Tongue (tissue), 2 donors: Measurements from ENCODE around the gene KDELR1. TPM values are rescaled to one million over a fixed set of nuclear protein-coding genes. Genes with fewer than 3 reads are reported as not detected.
"Not testable (repeated sequence)": the region's sequence is repeated elsewhere in the genome, so short reads cannot be mapped to it uniquely, and the experiment has no call there.

Source experiments
- DNase-seq: peaks from one replicate; pipeline ENCODE4 v3.0.0-alpha.2; 2015
- total RNA-seq: library from RNA; depleted of rRNA; stranded (reverse); fragments of >200 nt; gene quantifications from one replicate; pipeline ENCODE4 v1.2.3, GENCODE V29; 2014

Gene KDELR1
- total RNA-seq, 1 donor from 2014 or later: 54.1 TPM

GRCh38 chr19:48397263-48398101 is 6.1 kb upstream of the KDELR1 start:
- no peak for DNase-seq

DNA sequence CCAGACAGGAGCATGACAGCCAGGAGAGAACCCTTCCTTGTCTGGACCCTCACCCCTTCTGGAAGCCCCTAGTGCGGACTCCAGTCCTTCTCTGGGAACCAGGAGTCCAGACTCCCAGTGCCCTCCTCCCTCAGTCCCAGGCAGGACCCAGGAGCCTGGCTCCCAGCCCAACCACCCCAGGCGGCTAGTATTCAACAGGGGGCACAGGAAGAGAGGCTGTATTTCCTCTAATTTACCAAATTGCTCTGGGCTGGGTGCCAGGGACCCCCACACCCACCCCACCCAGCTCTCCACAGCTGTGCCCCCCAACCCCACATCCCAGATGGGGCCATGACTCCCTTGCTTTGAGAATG is 5.4 kb upstream of the KDELR1 start:
- no peak for DNase-seq

GRCh38 chr19:48396016-48396823 is 4.9 kb upstream of the KDELR1 start:
- DNase-seq: peak; percentile 60

- no peak for DNase-seq
These were observed 4.1 kb upstream of the KDELR1 start for GRCh38 chr19:48395499-48395898.

- DNase-seq: no peak
These were observed 3.8 kb upstream of the KDELR1 start for GRCh38 chr19:48395170-48395455.

DNA sequence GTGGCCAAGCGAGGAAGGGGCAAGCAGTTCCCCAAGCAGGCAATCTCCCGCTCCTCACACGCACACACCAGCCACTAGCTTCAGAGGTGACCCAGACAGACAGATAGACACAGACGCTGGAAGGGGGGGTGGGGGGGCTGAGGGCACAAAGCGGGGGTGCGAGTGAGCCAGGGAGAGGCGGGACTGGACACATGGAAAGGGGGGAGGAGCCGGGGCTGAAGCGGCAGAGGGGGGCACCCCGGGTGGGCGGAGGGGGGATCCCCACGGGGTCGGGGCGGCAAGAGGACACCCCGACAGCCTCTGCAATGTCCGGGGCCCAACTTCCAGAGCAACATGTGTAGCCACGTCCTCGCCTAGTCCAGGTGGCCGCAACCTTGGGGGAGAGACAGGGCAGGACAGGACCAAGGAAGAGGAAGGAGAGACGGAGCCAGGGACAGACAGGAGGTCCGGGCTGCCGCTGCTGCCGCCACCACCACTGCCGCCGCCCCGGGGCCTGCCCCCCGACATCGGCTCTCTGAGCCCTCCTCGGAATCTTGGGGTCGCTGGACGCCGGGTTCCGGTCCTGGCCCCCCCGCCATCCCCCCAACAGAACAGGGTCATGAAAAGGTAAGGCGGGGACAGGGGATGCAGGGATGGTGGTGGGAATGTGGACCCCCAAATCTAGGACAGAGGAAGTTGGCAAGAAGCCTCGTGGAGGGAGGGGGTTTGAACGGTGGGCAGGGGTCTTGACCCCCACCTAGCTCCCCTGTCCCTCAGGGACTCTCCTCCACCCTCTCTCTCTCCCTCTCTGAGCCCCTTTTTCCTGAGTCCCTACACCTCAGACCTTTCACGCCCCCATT is 3.2 kb upstream of the KDELR1 start:
- DNase-seq: no peak

DNA sequence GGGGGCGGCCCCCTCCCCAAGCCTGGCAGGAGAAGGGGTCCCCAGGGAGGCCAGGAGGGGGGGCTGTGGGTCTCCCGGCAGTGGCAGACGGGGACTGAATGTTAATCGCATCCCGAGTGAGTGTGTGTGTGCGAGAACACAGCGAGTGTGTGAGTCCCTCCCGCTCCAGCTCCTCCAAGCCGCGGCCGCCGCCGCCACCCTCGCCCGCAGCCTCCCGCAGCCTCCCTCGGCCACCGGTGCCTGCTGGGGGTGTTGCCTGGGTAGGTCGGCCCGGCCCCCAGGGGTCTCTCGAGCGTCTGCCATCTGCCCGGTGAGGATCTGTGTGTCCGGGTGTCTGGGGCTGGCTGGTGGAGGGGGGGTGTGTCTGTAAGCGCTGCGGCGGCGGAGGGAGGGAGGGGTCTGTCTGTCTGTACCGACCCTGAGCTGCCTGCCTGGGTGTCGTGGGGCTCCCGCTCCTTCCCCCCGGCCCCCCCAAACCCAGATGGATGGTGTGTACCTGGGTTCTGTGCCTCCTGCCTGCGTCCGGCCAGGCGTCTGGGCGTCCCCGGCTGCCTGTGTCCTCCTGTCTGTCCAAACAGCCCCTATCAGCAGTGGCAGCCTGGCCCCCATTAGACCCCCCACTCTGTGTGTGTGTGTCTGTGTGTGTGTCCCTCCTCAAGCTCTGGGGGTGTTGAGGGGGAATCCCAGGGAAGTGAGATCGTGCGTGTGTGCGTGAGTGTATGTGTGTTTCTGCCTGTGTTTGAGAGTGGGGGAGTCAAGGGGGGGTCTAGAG is 2.4 kb upstream of the KDELR1 start, which contains the start of gene GRIN2D:
TSS of gene GRIN2D (plus strand) at position 110 of the 772 bp plus-strand sequence. CDS start 4,725 bp downstream, outside the sequence.
- peak; percentile 50 for DNase-seq

GRCh38 chr19:48392860-48393558 is 1.7 kb upstream of the KDELR1 start:
- DNase-seq: no peak

DNA sequence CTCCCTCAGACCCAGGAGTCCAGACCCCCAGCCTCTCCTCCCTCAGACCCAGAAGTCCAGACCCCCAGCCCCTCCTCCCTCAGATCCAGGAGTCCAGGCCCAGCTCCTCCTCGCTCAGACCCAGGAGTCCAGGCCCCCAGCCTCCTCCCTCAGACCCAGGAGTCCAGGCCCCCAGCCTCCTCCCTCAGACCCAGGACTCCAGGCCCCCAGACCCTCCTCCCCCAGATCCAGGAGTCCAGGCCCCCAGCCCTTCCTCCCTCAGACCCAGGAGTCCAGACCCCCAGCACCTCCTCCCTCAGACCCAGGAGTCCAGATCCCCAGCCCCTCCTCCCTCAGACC is 624 bp upstream of the KDELR1 start:
- not testable (repeated sequence) for DNase-seq

- peak; percentile 87 for DNase-seq
These were observed 907 bp downstream of the KDELR1 start for GRCh38 chr19:48390188-48391099.

GRCh38 chr19:48386981-48387380 is 4.4 kb downstream of the KDELR1 start:
- no peak for DNase-seq

DNA sequence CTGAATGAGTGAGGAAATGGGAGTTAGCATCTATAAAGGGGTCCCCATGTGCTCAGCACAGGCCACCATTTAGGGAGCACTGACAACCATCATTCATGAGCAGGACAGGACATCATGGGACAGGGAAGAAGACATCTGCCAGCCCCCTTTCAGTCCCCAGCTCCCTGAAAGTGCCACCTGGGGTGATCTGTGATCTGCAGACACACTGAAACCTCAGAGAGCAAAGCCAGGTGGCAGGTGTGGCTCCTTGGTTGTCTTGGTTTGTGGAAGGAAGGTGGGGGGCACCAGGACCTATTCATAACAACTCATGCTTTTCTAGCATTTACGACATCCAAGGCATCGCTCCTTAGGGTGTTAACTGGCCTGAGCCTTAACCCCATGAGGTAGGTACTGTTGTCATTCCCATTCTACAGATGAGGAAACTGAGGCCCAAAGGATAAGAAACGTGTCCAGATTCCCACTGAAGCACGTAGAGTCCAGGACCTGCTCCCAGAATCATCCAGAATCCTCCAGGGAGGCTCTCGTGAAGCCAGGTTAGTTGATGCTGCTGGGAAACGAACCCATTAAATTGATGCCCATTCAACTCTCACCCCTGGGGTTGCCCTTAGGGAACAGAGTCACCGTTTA is 5.8 kb downstream of the KDELR1 start:
- DNase-seq: no peak

DNA sequence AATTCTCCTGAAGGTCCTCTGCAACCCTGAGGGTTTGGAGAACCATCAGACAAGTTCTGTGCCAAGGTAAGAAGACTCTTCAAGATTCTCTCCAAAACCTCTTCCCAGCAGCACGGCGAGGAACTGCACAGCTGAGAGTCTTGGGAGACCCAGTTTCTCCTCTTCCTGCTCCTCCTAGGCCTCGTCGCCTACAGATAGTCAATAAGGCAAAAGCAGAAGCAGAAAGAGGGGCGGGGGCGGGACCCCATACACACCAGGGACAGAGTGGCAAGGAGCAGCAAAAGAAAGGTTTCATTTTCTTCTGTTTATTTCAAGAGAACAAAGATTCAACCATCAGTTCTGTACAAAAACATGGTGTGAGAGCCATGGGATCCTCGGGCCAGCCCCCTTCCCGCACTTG is 9.1 kb downstream of the KDELR1 start:
- no peak for DNase-seq

- DNase-seq: no peak
These were observed 10.0 kb downstream of the KDELR1 start for GRCh38 chr19:48381178-48381950.

GRCh38 chr19:48379058-48379457 is 12.3 kb downstream of the KDELR1 start:
- DNase-seq: no peak

DNA sequence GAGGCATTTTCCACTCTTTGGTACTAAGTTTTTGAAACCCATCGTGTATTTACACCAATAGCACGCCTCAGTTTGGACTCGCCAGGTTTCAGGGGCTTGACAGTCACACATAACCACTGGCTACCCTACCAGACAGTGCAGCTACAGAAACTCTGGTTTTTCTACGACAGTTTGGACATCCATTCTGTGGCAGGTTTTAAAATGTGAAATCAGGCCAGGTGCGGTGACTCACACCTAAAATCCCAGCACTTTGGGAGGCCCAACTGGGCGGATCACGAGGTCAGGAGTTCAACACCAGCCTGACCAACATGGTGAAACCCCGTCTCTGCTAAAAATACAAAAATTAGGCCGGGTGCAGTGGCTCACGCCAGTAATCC is 13.2 kb downstream of the KDELR1 start:
- DNase-seq: no peak

GRCh38 chr19:48373567-48373966 is 17.8 kb downstream of the KDELR1 start:
- no peak for DNase-seq

DNA sequence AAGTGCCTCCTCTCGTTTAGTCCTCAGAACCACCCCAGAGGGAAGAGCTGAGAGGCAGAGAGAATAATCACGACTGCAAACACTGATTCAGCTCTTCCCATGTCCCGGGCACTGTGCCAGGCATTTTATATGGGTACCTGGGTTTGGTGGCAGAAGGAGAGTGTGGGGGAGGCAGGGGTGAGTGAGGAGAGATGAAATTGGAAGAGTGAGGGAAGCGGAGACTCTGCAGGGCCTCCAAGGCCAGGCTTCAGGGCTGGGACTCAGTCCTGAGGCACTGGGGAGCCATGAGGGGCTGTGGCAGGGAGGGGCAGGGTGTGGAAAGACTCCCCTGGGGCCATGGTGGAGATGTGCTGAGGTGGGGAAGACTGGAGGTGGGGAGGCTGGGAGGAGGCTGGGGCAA is 18.4 kb downstream of the KDELR1 start:
- no peak for DNase-seq

DNA sequence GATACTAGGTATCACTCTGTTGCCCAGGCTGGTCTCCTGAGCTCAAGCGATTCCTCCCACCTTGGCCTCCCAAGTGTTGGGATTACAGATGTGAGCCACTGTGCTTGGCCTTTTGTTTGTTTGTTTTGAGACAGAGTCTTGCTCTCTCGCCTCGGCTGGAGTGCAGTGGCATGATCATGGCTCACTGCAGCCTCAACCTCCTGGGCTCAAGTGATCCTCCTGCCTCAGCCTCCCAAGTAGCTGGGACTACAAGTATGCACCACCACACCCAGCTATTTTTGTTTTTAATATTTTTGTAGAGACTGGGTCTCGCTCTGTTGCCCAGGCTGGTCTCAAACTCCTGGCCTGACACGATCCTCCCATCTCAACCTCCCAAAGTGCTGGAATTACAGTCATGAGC is 19.6 kb downstream of the KDELR1 start:
- not testable (repeated sequence) for DNase-seq
